Ascending aorta (tissue), 2 donors: ENCODE results near the gene NBEA. TPM values are rescaled to one million over a fixed set of nuclear protein-coding genes. Genes with fewer than 3 reads are reported as not detected.

ENCODE experiments used
- DNase-seq, 2 donors: peaks; one replicate each; pipeline ENCODE4 v3.0.0-alpha.2; 2019; ENCODE audit warnings: low spot score in 2 of 2
- H3K27ac ChIP-seq, 2 donors: fragments of 200-600 bp; sonication (generic); one replicate each; pipeline ENCODE4 v1.5.1; 2016 to 2017; ENCODE audit warnings: mild to moderate bottlenecking in 1 of 2
- H3K27me3 ChIP-seq: fragments of 200-600 bp; sonication (generic); one replicate; pipeline ENCODE4 v1.5.1; 2017
- H3K36me3 ChIP-seq, 2 donors: fragments of 200-600 bp; sonication (generic); one replicate each; pipeline ENCODE4 v1.5.1; 2016
- H3K4me1 ChIP-seq, 2 donors: fragments of 200-600 bp; sonication (generic); one replicate each; pipeline ENCODE4 v1.5.1; 2016 to 2017; ENCODE audit warnings: mild to moderate bottlenecking in 1 of 2
- H3K4me3 ChIP-seq, 2 donors: fragments of 200-600 bp; sonication (generic); one replicate each; pipeline ENCODE4 v1.5.1; 2016 to 2017; ENCODE audit warnings: mild to moderate bottlenecking in 1 of 2
- H3K9me3 ChIP-seq, 2 donors: fragments of 200-600 bp; sonication (generic); one replicate each; pipeline ENCODE4 v1.5.1; 2016
- intact Hi-C: fragments of 100-400 bp; cut with DNase I; formaldehyde crosslinking; loops from one replicate; pipeline ENCODE4 v1.15.1; 2023
- total RNA-seq: library from RNA; depleted of rRNA; stranded (reverse); fragments of >200 nt; gene quantifications from one replicate; pipeline ENCODE4 v1.1.0, GENCODE V29; 2016
- TF ChIP-seq, protein P1 (sequence below), 3 experiments: fragments of 200-600 bp in 2 of 3; fragments of 450-650 bp in 1 of 3; sonication (generic) in 2 of 3; IDR thresholded peaks; one replicate each; pipeline ENCODE4 v1.5.1; 2016 to 2019; ENCODE audit warnings: antibody characterized with exemption in 3 of 3, mild to moderate bottlenecking in 1 of 3, moderate library complexity in 1 of 3

NBEA gene
- total RNA-seq, 1 donor from 2014 or later, result 1.6 TPM

DNA sequence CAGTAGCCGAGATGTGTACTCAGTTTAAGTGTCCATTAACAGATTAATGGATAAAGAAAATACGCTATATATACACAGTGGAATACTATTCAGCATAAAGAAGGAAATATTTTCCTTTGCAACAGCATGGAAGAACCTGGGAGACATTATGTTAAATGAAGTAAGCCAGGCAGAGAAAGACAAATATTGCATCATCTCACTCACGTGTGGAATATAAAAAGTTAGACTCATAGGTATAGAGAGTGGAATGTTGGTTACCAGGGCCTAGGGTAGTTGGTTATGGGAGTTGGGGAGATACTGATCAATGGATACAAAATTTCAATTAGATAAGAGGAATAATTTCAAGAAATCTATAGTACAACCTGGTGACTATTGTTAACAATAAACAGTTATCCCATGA, 324.3 kb downstream of the NBEA start:
- H3K9me3 ChIP-seq, result peaks cover 0 to 9% of the 10 kb centered on the region in 2 donors
- H3K36me3 ChIP-seq, result no peaks in the 10 kb centered on the region
- no peaks in the 10 kb centered on the region for H3K27me3 ChIP-seq
- H3K4me3 ChIP-seq, result no peak overlapping the region
- TF ChIP-seq, protein P1, sequence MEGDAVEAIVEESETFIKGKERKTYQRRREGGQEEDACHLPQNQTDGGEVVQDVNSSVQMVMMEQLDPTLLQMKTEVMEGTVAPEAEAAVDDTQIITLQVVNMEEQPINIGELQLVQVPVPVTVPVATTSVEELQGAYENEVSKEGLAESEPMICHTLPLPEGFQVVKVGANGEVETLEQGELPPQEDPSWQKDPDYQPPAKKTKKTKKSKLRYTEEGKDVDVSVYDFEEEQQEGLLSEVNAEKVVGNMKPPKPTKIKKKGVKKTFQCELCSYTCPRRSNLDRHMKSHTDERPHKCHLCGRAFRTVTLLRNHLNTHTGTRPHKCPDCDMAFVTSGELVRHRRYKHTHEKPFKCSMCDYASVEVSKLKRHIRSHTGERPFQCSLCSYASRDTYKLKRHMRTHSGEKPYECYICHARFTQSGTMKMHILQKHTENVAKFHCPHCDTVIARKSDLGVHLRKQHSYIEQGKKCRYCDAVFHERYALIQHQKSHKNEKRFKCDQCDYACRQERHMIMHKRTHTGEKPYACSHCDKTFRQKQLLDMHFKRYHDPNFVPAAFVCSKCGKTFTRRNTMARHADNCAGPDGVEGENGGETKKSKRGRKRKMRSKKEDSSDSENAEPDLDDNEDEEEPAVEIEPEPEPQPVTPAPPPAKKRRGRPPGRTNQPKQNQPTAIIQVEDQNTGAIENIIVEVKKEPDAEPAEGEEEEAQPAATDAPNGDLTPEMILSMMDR (IDR thresholded peaks at IDR 0.05), result no peak
- H3K4me1 ChIP-seq, result no peaks in the 10 kb centered on the region
- intact Hi-C loops, result no loop called here
- no peak for DNase-seq
- H3K27ac ChIP-seq, result no peak overlapping the region

DNA sequence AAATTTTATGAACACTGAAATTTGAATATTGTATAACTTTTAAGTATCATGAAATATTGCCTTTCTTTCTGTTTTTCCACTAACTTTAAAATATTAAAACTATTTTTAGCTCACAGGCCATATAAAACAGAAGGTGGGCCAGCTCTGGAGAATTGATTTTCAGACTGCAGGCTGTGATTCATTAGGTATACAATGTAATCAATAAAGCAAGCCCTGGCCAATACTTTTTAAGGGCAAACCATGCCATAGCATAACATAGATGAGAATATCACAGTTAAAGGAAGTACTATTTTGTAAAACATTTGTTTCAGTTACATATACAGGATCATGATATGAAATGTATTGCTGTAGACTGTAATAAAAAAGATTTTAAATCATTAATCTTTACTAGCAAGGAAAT, 336.8 kb downstream of the NBEA start:
- intact Hi-C loops, result no loop called here
- Histone ChIP-seq H3K36me3 (no peaks in the 10 kb centered on the region), H3K27me3 (no peaks in the 10 kb centered on the region), H3K4me3 (no peak overlapping the region), H3K9me3 (no peaks in the 10 kb centered on the region), H3K4me1 (no peaks in the 10 kb centered on the region), H3K27ac (no peak overlapping the region)
- no peak for DNase-seq
- TF ChIP-seq, protein P1 (IDR thresholded peaks at IDR 0.05), result no peak

DNA sequence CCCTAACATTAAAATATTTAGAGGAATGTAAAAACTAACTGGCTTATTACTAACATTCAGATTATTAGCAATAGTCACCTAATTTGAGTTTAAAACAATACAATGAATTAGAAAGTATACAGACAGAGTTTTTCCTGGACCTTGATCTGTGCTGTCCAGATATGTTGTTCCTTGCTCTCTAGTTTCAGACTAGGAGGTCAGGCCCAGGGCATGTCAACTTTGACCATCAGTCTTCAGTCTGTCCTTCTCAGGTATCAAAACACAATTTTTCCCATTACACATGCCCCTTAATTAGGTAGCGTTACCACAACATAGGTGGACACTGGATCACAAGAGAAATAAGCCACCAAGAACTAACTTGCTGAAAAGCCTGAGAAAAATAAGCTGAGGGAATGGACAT, 337.4 kb downstream of the NBEA start:
- TF ChIP-seq, protein P1 (IDR thresholded peaks at IDR 0.05), result no peak
- no peak for DNase-seq
- Histone ChIP-seq H3K4me1 (no peaks in the 10 kb centered on the region), H3K27ac (no peak overlapping the region), H3K9me3 (no peaks in the 10 kb centered on the region), H3K36me3 (no peaks in the 10 kb centered on the region), H3K4me3 (no peak overlapping the region), H3K27me3 (no peaks in the 10 kb centered on the region)
- intact Hi-C loops, result no loop called here

DNA sequence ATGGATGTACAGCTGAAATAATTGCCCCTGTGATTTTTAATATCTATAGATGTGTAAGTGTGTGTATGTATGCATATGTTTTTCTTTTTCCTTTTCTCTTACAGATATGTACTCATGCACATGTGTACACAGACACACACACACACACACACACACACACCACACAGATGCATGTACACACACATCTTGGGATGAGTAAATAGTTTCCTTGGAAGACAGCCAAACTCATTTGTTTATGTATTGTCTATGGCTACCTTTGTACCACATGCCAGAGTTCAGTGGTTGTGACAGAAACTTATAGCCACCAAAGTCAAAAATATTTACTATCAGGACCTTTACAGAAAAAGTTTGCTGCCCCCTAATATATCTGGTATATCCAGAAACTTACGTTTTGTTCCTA, 341.8 kb downstream of the NBEA start:
- Histone ChIP-seq H3K4me1 (no peaks in the 10 kb centered on the region), H3K27me3 (no peaks in the 10 kb centered on the region), H3K36me3 (no peaks in the 10 kb centered on the region), H3K27ac (no peak overlapping the region), H3K4me3 (no peak overlapping the region), H3K9me3 (no peaks in the 10 kb centered on the region)
- intact Hi-C loops, result no loop called here
- no peak for DNase-seq
- TF ChIP-seq, protein P1 (IDR thresholded peaks at IDR 0.05), result no peak

DNA sequence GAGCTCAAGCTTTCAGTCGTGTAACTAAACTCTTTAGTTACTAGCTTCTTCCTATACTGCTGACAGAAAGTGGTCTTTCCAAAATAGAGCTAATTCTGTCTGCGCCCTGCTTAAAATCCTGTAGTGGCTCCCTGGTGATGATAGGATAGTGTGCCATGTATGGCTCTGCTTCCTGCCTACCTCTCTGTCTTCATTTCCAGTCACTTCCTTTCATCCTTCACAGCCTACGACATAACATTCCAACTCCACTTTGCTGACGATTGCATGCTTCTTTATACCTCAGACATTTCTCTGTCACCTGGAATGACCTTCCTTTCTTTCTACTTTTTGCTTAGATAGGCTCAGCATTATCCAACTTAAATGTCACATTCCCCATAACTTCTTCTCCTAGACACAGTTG, 343.6 kb downstream of the NBEA start:
- Histone ChIP-seq H3K36me3 (no peaks in the 10 kb centered on the region), H3K27ac (no peak overlapping the region), H3K27me3 (no peaks in the 10 kb centered on the region), H3K9me3 (no peaks in the 10 kb centered on the region), H3K4me3 (no peak overlapping the region), H3K4me1 (no peaks in the 10 kb centered on the region)
- TF ChIP-seq, protein P1 (IDR thresholded peaks at IDR 0.05), result no peak
- intact Hi-C loops, result no loop called here
- no peak for DNase-seq

DNA sequence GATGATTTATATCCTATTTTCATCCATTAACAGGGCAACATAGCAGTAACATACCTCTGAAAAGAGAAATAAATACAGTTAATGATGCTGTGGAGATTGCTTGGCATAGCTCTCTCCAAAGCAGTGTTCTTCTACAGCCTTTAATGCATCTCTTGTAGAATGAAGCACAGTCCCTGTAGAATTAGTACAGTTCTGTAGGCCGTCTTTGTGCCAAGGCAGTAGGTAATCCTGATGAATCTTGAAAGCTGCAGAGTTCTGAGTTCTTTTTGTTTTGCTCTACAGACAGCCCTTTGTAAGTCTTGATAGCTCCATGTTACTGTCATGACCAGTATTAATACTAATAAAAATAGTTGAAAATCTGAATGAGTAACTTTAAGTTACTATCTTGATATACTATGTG, 350.3 kb downstream of the NBEA start:
- Histone ChIP-seq H3K36me3 (no peaks in the 10 kb centered on the region), H3K9me3 (no peaks in the 10 kb centered on the region), H3K4me1 (no peaks in the 10 kb centered on the region), H3K27ac (no peak overlapping the region), H3K4me3 (no peak overlapping the region), H3K27me3 (no peaks in the 10 kb centered on the region)
- DNase-seq, result no peak
- TF ChIP-seq, protein P1 (IDR thresholded peaks at IDR 0.05), result no peak
- intact Hi-C loops, result no loop called here
